DMS79 (cell line): Measurements from ENCODE around the gene SNTB2.
A peak's percentile ranks its signal among the peaks of the same experiment; 100 is the strongest.

Experiments used
- DNase-seq: peaks from one replicate; lab custom pipeline; 2025; lab: John Stamatoyannopoulos, UW

Gene SNTB2

DNA sequence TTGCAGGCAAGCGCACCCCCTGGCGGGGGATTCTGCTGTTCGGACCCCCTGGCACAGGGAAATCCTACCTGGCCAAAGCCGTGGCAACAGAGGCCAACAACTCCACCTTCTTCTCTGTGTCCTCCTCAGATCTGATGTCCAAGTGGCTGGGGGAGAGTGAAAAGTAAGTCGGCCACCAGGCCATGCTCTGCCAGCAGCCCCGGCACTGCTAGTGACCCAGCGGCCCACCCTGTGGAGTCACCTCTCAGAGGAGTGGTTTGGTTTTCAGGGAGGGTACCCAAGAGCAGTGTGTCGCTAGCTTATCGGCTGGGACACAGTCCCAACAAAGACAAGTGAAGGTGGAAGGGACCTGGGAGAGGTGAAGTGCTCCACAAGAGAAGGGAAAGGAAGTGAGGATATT, 132.4 kb downstream of the SNTB2 start:
- no peak for DNase-seq

DNA sequence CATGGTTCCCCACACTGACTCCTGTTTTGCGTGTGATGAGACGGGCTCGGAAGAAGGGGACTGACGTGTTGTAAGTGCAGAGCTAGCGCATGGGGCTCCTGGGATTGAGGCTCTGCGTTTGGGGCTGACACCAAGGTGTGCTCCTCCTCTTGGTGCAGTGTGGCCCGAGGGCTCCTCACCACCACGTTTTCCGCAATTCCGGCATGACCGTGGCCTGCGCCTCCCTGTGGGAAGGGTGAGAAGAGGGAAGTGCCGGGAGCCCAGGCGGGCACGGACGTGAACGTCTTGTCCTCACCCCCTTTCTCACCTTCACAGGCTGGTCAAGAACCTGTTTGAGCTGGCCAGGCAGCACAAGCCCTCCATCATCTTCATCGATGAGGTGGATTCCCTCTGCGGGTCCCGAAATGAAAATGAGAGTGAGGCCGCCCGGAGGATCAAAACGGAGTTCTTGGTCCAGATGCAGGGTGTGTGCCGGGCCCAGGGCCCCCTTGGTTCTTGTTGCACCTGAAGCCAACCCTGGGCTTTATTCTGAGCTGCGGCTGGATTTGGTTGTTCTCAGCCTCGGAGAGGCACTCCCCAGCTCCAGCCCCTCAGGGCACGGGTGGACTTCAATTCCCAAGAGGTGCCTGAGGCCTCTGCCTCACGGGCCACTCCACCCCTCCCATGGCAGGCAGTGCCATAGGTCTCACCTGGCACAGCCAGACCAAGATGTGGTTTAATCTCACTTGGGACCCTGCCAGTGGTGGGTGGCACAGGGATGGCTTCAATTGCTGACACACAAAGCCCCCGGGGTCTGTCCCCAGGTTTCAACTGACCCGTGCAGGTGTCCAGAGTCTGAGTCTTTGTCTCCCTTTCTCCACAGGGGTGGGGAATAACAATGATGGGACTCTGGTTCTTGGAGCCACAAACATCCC, 133.1 kb downstream of the SNTB2 start:
- DNase-seq: no peak

DNA sequence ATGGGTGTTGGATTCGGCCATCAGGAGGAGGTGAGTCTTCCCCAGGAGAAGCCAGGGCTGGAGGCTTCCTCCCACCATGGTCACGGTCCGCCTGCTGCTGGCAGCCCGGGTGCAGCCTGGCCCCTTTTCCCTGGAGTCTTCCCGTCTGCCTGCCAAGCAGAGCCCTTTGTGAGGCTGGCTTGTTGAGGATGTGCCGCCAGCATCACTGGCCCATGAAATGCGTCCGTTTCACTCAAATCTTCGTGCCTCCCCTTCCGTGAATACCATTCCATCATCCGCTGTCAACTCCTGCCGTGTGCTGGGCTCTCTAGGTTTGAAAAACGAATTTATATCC, 133.7 kb downstream of the SNTB2 start:
- no peak for DNase-seq

DNA sequence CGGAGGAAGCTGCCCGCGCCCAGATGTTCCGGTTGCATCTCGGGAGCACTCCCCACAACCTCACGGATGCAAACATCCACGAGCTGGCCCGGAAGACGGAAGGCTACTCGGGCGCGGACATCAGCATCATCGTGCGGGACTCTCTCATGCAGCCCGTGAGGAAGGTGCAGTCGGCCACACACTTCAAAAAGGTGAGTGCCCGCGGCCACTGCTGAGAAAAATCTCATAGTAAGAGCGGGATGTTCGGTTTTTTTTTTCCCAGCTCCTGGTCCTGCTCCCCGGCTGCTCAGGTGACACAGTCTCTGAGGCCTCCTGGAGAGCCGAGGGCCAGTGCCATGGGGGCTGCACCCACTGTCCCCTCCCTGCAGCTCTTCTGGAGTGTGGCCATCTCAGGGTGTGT, 134.1 kb downstream of the SNTB2 start:
- no peak for DNase-seq

GRCh38 chr16:69322343-69322742, 135.4 kb downstream of the SNTB2 start:
- DNase-seq: no peak

GRCh38 chr16:69323415-69323814, 136.5 kb downstream of the SNTB2 start:
- no peak for DNase-seq

DNA sequence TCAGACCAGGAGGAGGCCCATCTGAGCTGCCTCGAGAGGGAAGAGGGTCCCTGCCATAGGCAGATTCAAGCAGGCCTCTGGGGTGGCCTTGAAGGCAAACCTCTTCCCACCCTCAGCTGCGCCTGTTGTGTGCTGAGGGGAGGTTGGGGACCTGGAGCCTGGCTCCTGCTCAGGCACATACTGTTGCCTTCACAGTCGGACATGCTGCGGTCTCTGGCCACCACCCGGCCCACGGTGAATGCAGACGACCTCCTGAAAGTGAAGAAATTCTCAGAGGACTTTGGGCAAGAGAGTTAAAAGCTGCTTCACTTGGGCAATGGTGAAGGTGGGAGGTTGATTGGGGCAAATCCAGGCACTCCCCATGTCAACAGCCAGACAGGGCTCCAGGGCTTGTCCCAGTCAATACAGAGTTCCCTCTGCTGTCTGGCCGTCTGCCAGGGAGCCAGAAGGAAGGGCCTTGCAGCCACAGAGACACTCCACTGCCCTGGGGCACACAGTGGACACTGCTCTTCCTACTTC, 137.1 kb downstream of the SNTB2 start:
- DNase-seq: no peak

DNA sequence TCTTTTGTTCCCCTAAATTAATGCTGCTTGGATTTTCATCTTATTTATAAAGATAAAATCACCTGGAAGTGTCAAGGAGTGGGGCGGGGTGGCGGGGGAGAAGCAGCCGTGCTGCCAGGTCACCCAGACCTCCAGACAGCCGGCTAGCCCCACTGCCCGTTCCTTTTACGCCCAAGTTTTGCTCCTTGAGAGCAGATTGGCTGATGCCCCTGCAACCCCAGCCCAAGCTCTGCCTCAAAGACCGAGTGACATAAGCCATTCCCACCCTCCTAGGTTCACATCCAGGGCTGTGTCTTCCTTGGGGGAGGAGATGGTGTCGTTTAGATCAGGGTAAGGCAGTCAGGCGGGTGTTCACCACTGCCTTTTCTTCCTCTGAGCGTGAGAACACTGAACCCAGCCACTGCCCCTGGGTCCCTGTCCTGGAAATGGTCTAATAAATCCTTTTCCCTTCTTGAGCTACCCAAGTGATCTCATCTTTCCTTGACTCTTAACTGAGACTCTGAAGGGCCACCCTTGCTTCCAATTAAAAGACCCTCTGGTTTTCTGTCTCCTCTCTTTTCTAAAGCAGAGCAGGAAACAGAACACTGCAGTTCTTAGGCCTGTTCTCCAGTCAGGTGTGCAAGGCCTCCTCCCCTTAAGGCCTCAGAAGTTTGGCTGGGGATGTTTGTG, 137.8 kb downstream of the SNTB2 start:
- no peak for DNase-seq

DNA sequence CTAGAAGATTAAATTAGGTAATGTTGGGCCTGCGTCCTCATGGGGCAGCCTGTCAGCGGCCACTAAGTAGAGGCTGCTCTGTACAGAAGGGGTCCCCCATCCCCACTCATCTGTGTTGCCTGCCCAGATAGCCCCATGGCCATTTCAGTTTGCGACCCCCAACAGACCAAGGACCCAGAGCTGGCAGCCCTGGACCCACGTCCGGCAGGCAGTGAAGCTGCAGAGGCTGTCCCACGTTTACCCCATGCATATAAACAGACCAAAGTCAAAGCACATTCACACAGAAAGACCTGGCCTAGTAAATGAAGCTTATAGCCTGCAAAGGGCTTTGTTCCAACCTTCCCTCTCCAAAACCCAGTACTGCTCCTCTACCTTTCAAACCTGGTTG, 138.8 kb downstream of the SNTB2 start:
- no peak for DNase-seq

- DNase-seq: no peak
Observed at GRCh38 chr16:69326172-69326873, 139.4 kb downstream of the SNTB2 start.

GRCh38 chr16:69327585-69328310, 140.8 kb downstream of the SNTB2 start:
- no peak for DNase-seq

GRCh38 chr16:69328854-69329316, 141.9 kb downstream of the SNTB2 start:
- no peak for DNase-seq

DNA sequence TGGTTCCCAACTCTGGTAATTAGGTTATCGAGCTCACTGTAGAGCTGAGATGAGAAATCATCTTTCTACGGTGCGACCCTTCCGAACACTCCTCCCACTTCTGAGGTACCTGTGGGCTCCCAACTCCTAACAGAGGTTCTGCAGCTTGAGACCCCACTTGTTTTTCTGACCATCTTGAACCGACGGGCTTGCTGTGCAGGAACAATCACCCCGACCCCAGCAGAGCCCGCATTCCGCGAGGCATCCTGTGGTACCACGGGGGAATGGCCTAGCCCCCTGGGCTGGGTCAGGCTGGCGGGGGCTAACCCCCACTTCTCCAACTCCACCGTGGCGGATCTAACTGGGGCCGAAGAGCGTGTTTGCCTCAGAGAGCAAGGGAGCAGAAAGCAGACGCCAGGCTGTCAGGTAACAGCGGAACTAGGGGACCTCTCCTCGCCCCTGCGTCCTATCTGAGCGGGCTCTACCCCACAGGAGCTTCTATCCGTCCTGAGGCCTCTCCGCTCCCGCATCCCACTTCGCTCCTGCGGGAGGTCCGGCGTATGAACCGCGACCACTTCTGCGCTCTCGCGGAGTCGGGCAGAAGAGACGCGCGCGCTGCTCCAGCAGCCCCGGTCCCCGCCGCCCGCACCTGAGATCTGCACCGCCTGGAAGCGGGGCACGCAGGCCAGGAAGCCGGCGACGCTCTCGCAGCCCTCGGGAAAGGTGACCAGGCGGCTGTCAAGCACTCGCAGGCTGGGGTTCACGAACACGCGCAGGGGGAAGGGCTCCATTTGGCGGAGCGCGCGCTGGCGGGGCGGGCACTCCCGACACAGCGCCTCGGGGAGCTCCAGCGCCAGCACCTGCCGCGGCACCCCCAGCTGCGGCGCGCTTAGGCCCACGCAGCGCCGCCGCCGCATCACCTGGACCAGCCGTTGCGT, 142.7 kb downstream of the SNTB2 start:
- DNase-seq: no peak

GRCh38 chr16:69330286-69331109, 143.5 kb downstream of the SNTB2 start, which contains the start of gene PDF:
Gene PDF (minus strand): TSS chr16:69330588. CDS start chr16:69330570, 18 bp downstream.
- peak; percentile 43 for DNase-seq

GRCh38 chr16:69334696-69335095, 147.7 kb downstream of the SNTB2 start:
- no peak for DNase-seq

GRCh38 chr16:69338557-69339288, 151.8 kb downstream of the SNTB2 start:
- DNase-seq: no peak

GRCh38 chr16:69339289-69340094, 152.5 kb downstream of the SNTB2 start, which contains the start of the genes COG8 and NIP7:
Gene COG8 (minus strand): TSS chr16:69339564. CDS start chr16:69339552, 12 bp downstream.
Gene NIP7 (plus strand): TSS chr16:69339772. CDS start chr16:69339830, 58 bp downstream.
- peak; percentile 87 for DNase-seq

DNA sequence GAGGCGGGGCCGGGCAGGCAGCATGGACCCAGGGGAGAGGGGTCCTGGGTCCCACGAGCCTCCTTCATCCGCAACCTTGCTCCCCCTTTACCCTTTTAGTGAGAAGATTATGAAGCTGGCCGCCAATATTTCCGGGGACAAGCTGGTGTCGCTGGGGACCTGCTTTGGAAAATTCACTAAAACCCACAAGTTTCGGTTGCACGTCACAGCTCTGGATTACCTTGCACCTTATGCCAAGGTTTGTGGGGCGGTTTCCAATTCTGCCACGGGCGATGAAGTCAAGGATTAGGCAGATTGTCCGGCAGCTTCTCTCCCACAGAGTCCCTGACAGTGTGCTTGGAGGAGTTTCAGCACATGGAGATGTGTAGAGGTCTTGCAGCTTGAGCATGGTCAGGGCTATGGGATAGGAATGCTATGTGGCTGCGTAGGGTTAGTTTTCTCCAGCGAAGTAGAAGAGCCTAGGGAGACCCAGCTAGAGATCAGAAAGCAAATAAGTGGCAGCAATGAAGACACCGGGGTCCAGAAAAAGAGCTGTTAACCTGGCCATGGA, 153.2 kb downstream of the SNTB2 start:
- no peak for DNase-seq
